Activated naive CD4-positive, alpha-beta T cell treated with anti-CD3 and anti-CD28 coated beads, Interleukin-2, amount 50 U/mL, for 16 hours (primary cell): ENCODE results near the gene BEND4.

Source experiments
- DNase-seq: peaks from one replicate; pipeline ENCODE4 v3.0.0-alpha.2; 2020

BEND4 gene

DNA sequence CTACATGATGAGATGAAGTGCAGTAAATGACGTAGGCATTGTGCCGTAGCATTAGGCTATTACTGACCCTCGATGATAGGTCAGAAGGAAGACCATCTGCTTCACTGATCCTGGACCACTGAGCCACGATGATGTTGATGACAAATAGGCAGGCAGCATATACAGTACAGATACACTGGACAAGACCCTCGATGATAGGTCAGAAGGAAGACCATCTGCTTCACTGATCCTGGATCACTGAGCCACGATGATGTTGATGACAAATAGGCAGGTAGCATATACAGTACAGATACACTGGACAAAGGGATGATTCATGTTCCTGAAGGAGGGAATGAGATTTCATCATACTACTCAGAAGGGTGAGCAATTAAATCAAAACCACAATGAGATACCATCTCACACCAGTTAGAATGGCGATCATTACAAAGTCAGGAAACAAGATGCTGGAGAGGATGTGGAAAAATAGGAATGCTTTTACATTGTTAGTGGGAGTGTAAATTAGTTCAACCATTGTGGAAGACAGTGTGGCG lies 50.9 kb downstream of the BEND4 start:
- no peak for DNase-seq

GRCh38 chr4:42088386-42088785 lies 64.1 kb downstream of the BEND4 start:
- DNase-seq: no peak

- no peak for DNase-seq
Measured at GRCh38 chr4:42083816-42084215, 68.6 kb downstream of the BEND4 start.

GRCh38 chr4:42080306-42080705 lies 72.1 kb downstream of the BEND4 start:
- DNase-seq: no peak

GRCh38 chr4:42078184-42078801 lies 74.2 kb downstream of the BEND4 start:
- no peak for DNase-seq

GRCh38 chr4:42074294-42074693 lies 78.2 kb downstream of the BEND4 start:
- no peak for DNase-seq

DNA sequence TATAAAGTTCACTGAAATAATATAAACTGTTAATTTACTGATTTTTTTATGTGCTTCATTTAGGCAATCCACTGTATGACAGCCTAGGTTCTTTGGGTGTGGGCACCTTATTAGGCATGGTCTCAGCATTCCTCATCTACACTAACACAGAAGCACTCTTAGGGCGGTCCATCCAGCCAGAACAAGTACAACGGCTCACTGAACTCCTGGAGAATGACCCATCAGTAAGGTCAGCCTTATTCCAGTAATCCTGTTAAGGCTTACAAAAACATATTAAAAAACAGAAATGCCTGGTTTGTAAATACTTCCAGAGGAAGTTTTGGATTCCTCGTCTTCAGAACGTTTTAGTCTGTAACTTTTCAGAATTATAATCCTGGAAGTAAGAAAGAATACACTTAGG lies 82.0 kb downstream of the BEND4 start:
- DNase-seq: no peak

DNA sequence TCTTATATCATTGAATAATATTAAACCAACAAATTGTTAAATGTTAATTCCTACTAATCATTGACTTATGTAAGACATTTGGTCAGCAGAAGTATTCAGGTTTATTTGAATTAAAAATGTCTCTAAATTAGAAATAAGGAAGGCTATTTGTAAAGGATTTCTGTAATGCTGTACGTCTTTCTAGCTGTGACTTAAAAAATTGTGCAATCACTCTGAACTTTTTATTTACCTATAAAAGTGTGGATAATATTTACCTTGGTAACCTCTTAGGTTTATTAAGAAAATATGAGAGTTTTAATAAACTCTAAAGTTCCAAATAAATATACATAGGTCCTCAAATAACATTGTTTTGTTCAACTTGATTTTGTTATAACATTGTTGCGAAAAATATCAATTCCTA lies 85.2 kb downstream of the BEND4 start:
- DNase-seq: no peak

DNA sequence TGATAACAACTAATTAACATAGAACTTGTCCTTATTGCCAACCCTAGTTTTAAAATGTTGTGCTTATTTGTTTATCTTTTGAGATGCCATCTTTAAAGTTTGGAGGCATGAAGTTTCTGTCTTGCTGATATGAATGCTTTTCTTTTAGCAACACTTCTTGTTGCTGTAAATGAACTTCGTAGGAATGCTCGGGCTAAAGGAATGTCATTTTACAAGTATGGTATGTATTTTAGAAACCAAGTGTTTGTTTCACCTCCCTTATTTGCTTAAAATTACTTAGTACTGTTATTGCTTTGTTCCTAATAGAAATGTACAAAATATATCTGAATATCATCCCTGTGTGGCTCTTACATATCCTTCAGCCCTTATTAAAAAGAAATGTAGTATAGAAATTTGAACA lies 86.1 kb downstream of the BEND4 start:
- no peak for DNase-seq
